ENCODE measurements around the gene COBLL1.

- TF ChIP-seq, protein P1, sequence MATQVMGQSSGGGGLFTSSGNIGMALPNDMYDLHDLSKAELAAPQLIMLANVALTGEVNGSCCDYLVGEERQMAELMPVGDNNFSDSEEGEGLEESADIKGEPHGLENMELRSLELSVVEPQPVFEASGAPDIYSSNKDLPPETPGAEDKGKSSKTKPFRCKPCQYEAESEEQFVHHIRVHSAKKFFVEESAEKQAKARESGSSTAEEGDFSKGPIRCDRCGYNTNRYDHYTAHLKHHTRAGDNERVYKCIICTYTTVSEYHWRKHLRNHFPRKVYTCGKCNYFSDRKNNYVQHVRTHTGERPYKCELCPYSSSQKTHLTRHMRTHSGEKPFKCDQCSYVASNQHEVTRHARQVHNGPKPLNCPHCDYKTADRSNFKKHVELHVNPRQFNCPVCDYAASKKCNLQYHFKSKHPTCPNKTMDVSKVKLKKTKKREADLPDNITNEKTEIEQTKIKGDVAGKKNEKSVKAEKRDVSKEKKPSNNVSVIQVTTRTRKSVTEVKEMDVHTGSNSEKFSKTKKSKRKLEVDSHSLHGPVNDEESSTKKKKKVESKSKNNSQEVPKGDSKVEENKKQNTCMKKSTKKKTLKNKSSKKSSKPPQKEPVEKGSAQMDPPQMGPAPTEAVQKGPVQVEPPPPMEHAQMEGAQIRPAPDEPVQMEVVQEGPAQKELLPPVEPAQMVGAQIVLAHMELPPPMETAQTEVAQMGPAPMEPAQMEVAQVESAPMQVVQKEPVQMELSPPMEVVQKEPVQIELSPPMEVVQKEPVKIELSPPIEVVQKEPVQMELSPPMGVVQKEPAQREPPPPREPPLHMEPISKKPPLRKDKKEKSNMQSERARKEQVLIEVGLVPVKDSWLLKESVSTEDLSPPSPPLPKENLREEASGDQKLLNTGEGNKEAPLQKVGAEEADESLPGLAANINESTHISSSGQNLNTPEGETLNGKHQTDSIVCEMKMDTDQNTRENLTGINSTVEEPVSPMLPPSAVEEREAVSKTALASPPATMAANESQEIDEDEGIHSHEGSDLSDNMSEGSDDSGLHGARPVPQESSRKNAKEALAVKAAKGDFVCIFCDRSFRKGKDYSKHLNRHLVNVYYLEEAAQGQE (IDR thresholded peaks at IDR 0.05; ENCODE audit: insufficient read depth in 1 of 2, low read depth in 2 of 2, low read length in 2 of 2) = no peak
- TF ChIP-seq POLR2AphosphoS5 (IDR thresholded peaks at IDR 0.05; ENCODE audit: low read depth, low read length) = no peak
These were observed 48.9 kb upstream of the COBLL1 start for GRCh38 chr2:164890544-164890943.
